H9 (cell line): ENCODE data around the gene HMOX1. TPM values are rescaled to one million over a fixed set of nuclear protein-coding genes. Genes with fewer than 3 reads are reported as not detected.

Experiments
- DNase-seq: peaks from one replicate; pipeline ENCODE4 v3.0.0-alpha.2; 2017
- H2AFZ ChIP-seq: one replicate; pipeline ENCODE4 v1.6.1; 2013; ENCODE audit warnings: mild to moderate bottlenecking, low read length, control low read depth, moderate library complexity
- H2AK5ac ChIP-seq: 2 replicates; pipeline ENCODE4 v1.6.1; 2013; ENCODE audit warnings: low read length, control low read depth, mixed read lengths; ENCODE audit not compliant: insufficient read length
- H2BK120ac ChIP-seq: one replicate; pipeline ENCODE4 v1.6.1; 2013; ENCODE audit warnings: low read depth, mild to moderate bottlenecking, low read length, control low read depth, inconsistent platforms; ENCODE audit not compliant: poor library complexity, severe bottlenecking
- H2BK12ac ChIP-seq: 2 replicates; pipeline ENCODE4 v1.6.1; 2013; ENCODE audit warnings: low read length, control low read depth, mixed read lengths, low read depth; ENCODE audit not compliant: insufficient read length
- H2BK15ac ChIP-seq: 2 replicates; pipeline ENCODE4 v1.6.1; 2013; ENCODE audit warnings: low read depth, low read length, control low read depth
- H2BK20ac ChIP-seq: one replicate; pipeline ENCODE4 v1.6.1; 2013; ENCODE audit warnings: low read depth, mild to moderate bottlenecking, low read length, control low read depth, inconsistent platforms; ENCODE audit not compliant: poor library complexity, severe bottlenecking
- H2BK5ac ChIP-seq: 2 replicates; pipeline ENCODE4 v1.6.1; 2013; ENCODE audit warnings: low read length, control low read depth, mixed read lengths; ENCODE audit not compliant: insufficient read length
- H3K14ac ChIP-seq: 2 replicates; pipeline ENCODE4 v1.6.1; 2013; ENCODE audit warnings: low read length, control low read depth; ENCODE audit not compliant: insufficient read depth
- H3K18ac ChIP-seq: 2 replicates; pipeline ENCODE4 v1.6.1; 2013; ENCODE audit warnings: low read depth, mild to moderate bottlenecking, mixed read lengths, low read length, control low read depth; ENCODE audit not compliant: insufficient read length
- H3K23ac ChIP-seq: 2 replicates; pipeline ENCODE4 v1.6.1; 2013; ENCODE audit warnings: low read length, control low read depth, mixed read lengths, low read depth; ENCODE audit not compliant: insufficient read length
- H3K23me2 ChIP-seq: 2 replicates; pipeline ENCODE4 v1.6.1; 2013; ENCODE audit warnings: low read depth, mild to moderate bottlenecking, mixed read lengths, low read length, control low read depth; ENCODE audit not compliant: insufficient read length, poor library complexity, severe bottlenecking
- H3K27ac ChIP-seq: 2 replicates; pipeline ENCODE4 v1.5.1; 2013; ENCODE audit warnings: low read length, control low read depth, mixed read lengths, low read depth; ENCODE audit not compliant: insufficient read length
- H3K27me3 ChIP-seq: 2 replicates; pipeline ENCODE4 v1.6.1; 2013; ENCODE audit warnings: low read length, control low read depth, inconsistent platforms; ENCODE audit not compliant: insufficient read depth
- H3K4ac ChIP-seq: 2 replicates; pipeline ENCODE4 v1.6.1; 2013; ENCODE audit warnings: low read depth, mild to moderate bottlenecking, control low read depth, inconsistent platforms, low read length, moderate library complexity
- H3K4me1 ChIP-seq: 2 replicates; pipeline ENCODE4 v1.6.1; 2013; ENCODE audit warnings: low read length, control low read depth, inconsistent platforms; ENCODE audit not compliant: insufficient read depth
- H3K4me2 ChIP-seq: 2 replicates; pipeline ENCODE4 v1.6.1; 2013; ENCODE audit warnings: low read length, control low read depth, mixed read lengths; ENCODE audit not compliant: insufficient read length, insufficient read depth
- H3K56ac ChIP-seq: 2 replicates; pipeline ENCODE4 v1.6.1; 2013; ENCODE audit warnings: low read depth, mild to moderate bottlenecking, mixed read lengths, low read length, control low read depth; ENCODE audit not compliant: insufficient read length
- H3K79me1 ChIP-seq: 2 replicates; pipeline ENCODE4 v1.6.1; 2013; ENCODE audit warnings: low read depth, mild to moderate bottlenecking, moderate library complexity, low read length, control low read depth, inconsistent platforms; ENCODE audit not compliant: insufficient read depth, poor library complexity, severe bottlenecking
- H3K79me2 ChIP-seq: 2 replicates; pipeline ENCODE4 v1.6.1; 2013; ENCODE audit warnings: low read length, control low read depth, inconsistent platforms; ENCODE audit not compliant: insufficient read depth
- H3K9ac ChIP-seq: 2 replicates; pipeline ENCODE4 v1.6.1; 2013; ENCODE audit warnings: low read length, control low read depth, mixed read lengths; ENCODE audit not compliant: insufficient read length; ENCODE audit errors: extremely low read depth
- H3K9me3 ChIP-seq: one replicate; pipeline ENCODE4 v1.6.1; 2013; ENCODE audit warnings: low read depth, low read length, inconsistent platforms; ENCODE audit not compliant: control insufficient read depth
- H3T11ph ChIP-seq: one replicate; pipeline ENCODE4 v1.6.1; 2013; ENCODE audit warnings: mild to moderate bottlenecking, low read length, control low read depth, inconsistent platforms
- H4K20me1 ChIP-seq: one replicate; pipeline ENCODE4 v1.6.1; 2013; ENCODE audit not compliant: control insufficient read depth, insufficient read length, insufficient read depth
- H4K5ac ChIP-seq: 2 replicates; pipeline ENCODE4 v1.6.1; 2013; ENCODE audit warnings: low read depth, mild to moderate bottlenecking, mixed read lengths, low read length, control low read depth; ENCODE audit not compliant: insufficient read length
- H4K8ac ChIP-seq: replicated peaks from 2 replicates; pipeline ENCODE4 v1.6.1; 2013; ENCODE audit warnings: low read length, control low read depth, mixed read lengths, low read depth; ENCODE audit not compliant: insufficient read length
- H4K91ac ChIP-seq: 2 replicates; pipeline ENCODE4 v1.6.1; 2013; ENCODE audit warnings: low read depth, mild to moderate bottlenecking, moderate library complexity, mixed read lengths, low read length, control low read depth; ENCODE audit not compliant: insufficient read length
- H3K27ac Mint-ChIP-seq, 3 experiments: 2 replicates in 2 of 3; 3 replicates in 1 of 3; pipeline ENCODE4 v1.8.0; 2020 to 2021; ENCODE audit warnings: mixed read lengths in 3 of 3, mild to moderate bottlenecking in 1 of 3, moderate library complexity in 1 of 3
- H3K27me3 Mint-ChIP-seq: 2 replicates; pipeline ENCODE4 v1.8.0; 2021; ENCODE audit warnings: low read depth, mild to moderate bottlenecking, moderate library complexity, mixed read lengths
- H3K36me3 Mint-ChIP-seq, 3 experiments: 2 replicates in 2 of 3; 3 replicates in 1 of 3; pipeline ENCODE4 v1.8.0; 2020 to 2021; ENCODE audit warnings: low read depth in 3 of 3, mixed read lengths in 3 of 3; ENCODE audit not compliant: insufficient read depth in 1 of 3
- H3K4me1 Mint-ChIP-seq, 2 experiments: 2 replicates each; pipeline ENCODE4 v1.8.0; 2020; ENCODE audit warnings: mixed read lengths in 2 of 2
- H3K4me3 Mint-ChIP-seq, 2 experiments: 2 replicates in 1 of 2; 3 replicates in 1 of 2; pipeline ENCODE4 v1.8.0; 2020 to 2021; ENCODE audit warnings: mild to moderate bottlenecking in 2 of 2, mixed read lengths in 2 of 2, moderate library complexity in 1 of 2
- H3K9me3 Mint-ChIP-seq, 2 experiments: 2 replicates in 1 of 2; 3 replicates in 1 of 2; pipeline ENCODE4 v1.8.0; 2020; ENCODE audit warnings: mild to moderate bottlenecking in 2 of 2, mixed read lengths in 2 of 2, moderate library complexity in 1 of 2
- WGBS: extraction: QIAGEN DNeasy Blood & Tissue Kit; methylation state at CpG from one replicate; pipeline ENCODE4 v1.1.7; 2013; ENCODE audit warnings: missing lambda C conversion rate, low lambda C conversion rate, mixed read lengths; ENCODE audit not compliant: insufficient read length; ENCODE audit errors: extremely low coverage; 5-methylcytosine and 5-hydroxymethylcytosine counted together
- total RNA-seq: library from RNA; stranded (reverse); gene quantifications from 2 replicates; pipeline ENCODE4 v1.2.1, GENCODE V29; 2021
- TF ChIP-seq, protein P1 (sequence below): fragments of 200-600 bp; sonication (generic); conservative IDR thresholded peaks from 3 replicates; pipeline ENCODE4 v1.8.0; 2021; ENCODE audit warnings: antibody characterized with exemption, mild to moderate bottlenecking

Gene HMOX1
- total RNA-seq, 1 experiment from 2014 or later: 22.7 TPM

DNA sequence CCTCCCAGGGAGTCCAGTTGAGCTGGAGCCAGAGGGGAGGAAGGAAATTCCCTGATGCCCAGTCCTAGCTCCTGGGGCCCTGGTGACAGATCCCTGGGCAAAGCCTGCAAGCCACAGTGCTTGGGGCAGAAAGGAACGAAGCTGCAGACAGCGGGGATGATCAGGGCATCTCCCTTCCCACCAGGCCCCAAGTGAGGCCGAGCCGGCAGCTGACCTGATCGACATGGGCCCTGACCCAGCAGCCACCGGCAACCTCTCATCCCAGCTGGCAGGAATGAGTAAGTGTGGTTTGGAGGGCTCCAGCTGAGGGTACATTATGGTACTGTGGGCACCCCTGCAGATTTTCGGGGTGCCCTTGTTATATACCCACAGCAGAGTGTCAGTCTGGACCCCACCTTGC, 47.7 kb upstream of the HMOX1 start:
- Histone ChIP-seq H4K5ac (no peak overlapping the region), H3K27me3 (no peaks in the 10 kb centered on the region), H3K14ac (no peak overlapping the region), H4K20me1 (no peaks in the 10 kb centered on the region), H3K4me2 (no peak overlapping the region), H4K91ac (no peak overlapping the region), H3K27ac (no peak overlapping the region), H3K23ac (no peak overlapping the region), H4K8ac (no peak overlapping the region), H3K4me1 (no peaks in the 10 kb centered on the region), H3T11ph (no peak overlapping the region), H3K79me2 (no peaks in the 10 kb centered on the region), H3K9me3 (no peaks in the 10 kb centered on the region), H2BK15ac (no peak overlapping the region), H3K23me2 (no peaks in the 10 kb centered on the region), H2BK20ac (no peak overlapping the region), H3K4ac (no peak overlapping the region), H3K56ac (no peak overlapping the region), H2BK120ac (no peak overlapping the region), H2BK5ac (no peak overlapping the region), H3K9ac (no peak overlapping the region), H2AFZ (no peak overlapping the region), H2BK12ac (no peak overlapping the region), H2AK5ac (no peak overlapping the region), H3K18ac (no peak overlapping the region), H3K79me1 (no peaks in the 10 kb centered on the region)
- no peak overlapping the region for H3K27ac Mint-ChIP-seq
- DNase-seq: no peak
- no peaks in the 10 kb centered on the region for H3K9me3 Mint-ChIP-seq
- H3K4me1 Mint-ChIP-seq: peaks cover 9 to 10% of the 10 kb centered on the region in 2 experiments
- H3K4me3 Mint-ChIP-seq: no peak overlapping the region
- TF ChIP-seq, protein P1, sequence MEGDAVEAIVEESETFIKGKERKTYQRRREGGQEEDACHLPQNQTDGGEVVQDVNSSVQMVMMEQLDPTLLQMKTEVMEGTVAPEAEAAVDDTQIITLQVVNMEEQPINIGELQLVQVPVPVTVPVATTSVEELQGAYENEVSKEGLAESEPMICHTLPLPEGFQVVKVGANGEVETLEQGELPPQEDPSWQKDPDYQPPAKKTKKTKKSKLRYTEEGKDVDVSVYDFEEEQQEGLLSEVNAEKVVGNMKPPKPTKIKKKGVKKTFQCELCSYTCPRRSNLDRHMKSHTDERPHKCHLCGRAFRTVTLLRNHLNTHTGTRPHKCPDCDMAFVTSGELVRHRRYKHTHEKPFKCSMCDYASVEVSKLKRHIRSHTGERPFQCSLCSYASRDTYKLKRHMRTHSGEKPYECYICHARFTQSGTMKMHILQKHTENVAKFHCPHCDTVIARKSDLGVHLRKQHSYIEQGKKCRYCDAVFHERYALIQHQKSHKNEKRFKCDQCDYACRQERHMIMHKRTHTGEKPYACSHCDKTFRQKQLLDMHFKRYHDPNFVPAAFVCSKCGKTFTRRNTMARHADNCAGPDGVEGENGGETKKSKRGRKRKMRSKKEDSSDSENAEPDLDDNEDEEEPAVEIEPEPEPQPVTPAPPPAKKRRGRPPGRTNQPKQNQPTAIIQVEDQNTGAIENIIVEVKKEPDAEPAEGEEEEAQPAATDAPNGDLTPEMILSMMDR: no peak
- H3K36me3 Mint-ChIP-seq: peaks cover 19 to 40% (median 39%) of the 10 kb centered on the region in 3 experiments; a peak in 6 of 7 replicates
- no peaks in the 10 kb centered on the region for H3K27me3 Mint-ChIP-seq
- no CpG with 5 or more reads among the region's 7 CpGs for WGBS
